Mesenchymal stem cell (in vitro differentiated cells and primary cell): ENCODE measurements around the gene KCND3. TPM values are rescaled to one million over a fixed set of nuclear protein-coding genes. Genes with fewer than 3 reads are reported as not detected.

Source experiments
- DNase-seq: peaks from one replicate; pipeline ENCODE4 v3.0.0-alpha.2; 2013
- H2AFZ ChIP-seq: one replicate; pipeline ENCODE4 v1.6.1; 2013; ENCODE audit warnings: low read depth, mild to moderate bottlenecking, control low read depth, inconsistent platforms, low read length, moderate library complexity
- H2AK5ac ChIP-seq: 2 replicates; pipeline ENCODE4 v1.6.1; 2013; ENCODE audit warnings: low read length, moderate library complexity, mild to moderate bottlenecking, inconsistent platforms; ENCODE audit not compliant: severe bottlenecking
- H2BK120ac ChIP-seq: one replicate; pipeline ENCODE4 v1.6.1; 2013; ENCODE audit warnings: low read depth, mild to moderate bottlenecking, inconsistent platforms, low read length, moderate library complexity
- H2BK12ac ChIP-seq, 2 experiments: one replicate each; pipeline ENCODE4 v1.6.1; 2013; ENCODE audit warnings: inconsistent platforms in 2 of 2, low read length in 2 of 2, mild to moderate bottlenecking in 2 of 2, moderate library complexity in 2 of 2, control low read depth in 1 of 2
- H2BK15ac ChIP-seq: one replicate; pipeline ENCODE4 v1.6.1; 2013; ENCODE audit warnings: mild to moderate bottlenecking, low read depth, inconsistent platforms; ENCODE audit not compliant: poor library complexity, severe bottlenecking
- H2BK5ac ChIP-seq: 2 replicates; pipeline ENCODE4 v1.6.1; 2013; ENCODE audit warnings: low read depth, mild to moderate bottlenecking, low read length, control low read depth, inconsistent platforms; ENCODE audit not compliant: poor library complexity, severe bottlenecking
- H3K14ac ChIP-seq, 2 experiments: one replicate each; pipeline ENCODE4 v1.6.1; 2013; ENCODE audit warnings: inconsistent platforms in 2 of 2, low read length in 2 of 2, control low read depth in 1 of 2, mild to moderate bottlenecking in 1 of 2, moderate library complexity in 1 of 2
- H3K18ac ChIP-seq, 2 experiments: one replicate each; pipeline ENCODE4 v1.6.1; 2013; ENCODE audit warnings: inconsistent platforms in 2 of 2, low read length in 2 of 2, control low read depth in 1 of 2, low read depth in 1 of 2, mild to moderate bottlenecking in 1 of 2
- H3K23ac ChIP-seq, 2 experiments: one replicate each; pipeline ENCODE4 v1.6.1; 2013; ENCODE audit warnings: inconsistent platforms in 2 of 2, low read length in 2 of 2, mild to moderate bottlenecking in 2 of 2, moderate library complexity in 2 of 2, control low read depth in 1 of 2
- H3K27ac ChIP-seq: 2 replicates; pipeline ENCODE4 v1.5.1; 2013; ENCODE audit warnings: mild to moderate bottlenecking, moderate library complexity, low read length, control low read depth, inconsistent platforms; ENCODE audit not compliant: poor library complexity, severe bottlenecking
- H3K27me3 ChIP-seq, 2 experiments: 2 replicates each; pipeline versions ENCODE4 v1.6.1 to v1.7.0; 2013; ENCODE audit warnings: low read length in 2 of 2, mild to moderate bottlenecking in 2 of 2, moderate library complexity in 2 of 2, control low read depth in 1 of 2, inconsistent platforms in 1 of 2; ENCODE audit not compliant: control insufficient read depth in 1 of 2, insufficient read depth in 1 of 2
- H3K36me3 ChIP-seq, 2 experiments: 2 replicates each; pipeline versions ENCODE4 v1.6.1 to v1.7.0; 2013; ENCODE audit warnings: low read length in 2 of 2, control low read depth in 1 of 2, inconsistent platforms in 1 of 2, low read depth in 1 of 2, mild to moderate bottlenecking in 1 of 2; ENCODE audit not compliant: insufficient read depth in 2 of 2, control insufficient read depth in 1 of 2
- H3K4ac ChIP-seq, 2 experiments: one replicate each; pipeline ENCODE4 v1.6.1; 2013; ENCODE audit warnings: inconsistent platforms in 2 of 2, low read length in 2 of 2, mild to moderate bottlenecking in 2 of 2, moderate library complexity in 2 of 2, control low read depth in 1 of 2, low read depth in 1 of 2
- H3K4me1 ChIP-seq: 2 replicates; pipeline ENCODE4 v1.6.1; 2013; ENCODE audit warnings: low read depth, low read length, control low read depth; ENCODE audit not compliant: control insufficient read depth, insufficient read depth
- H3K4me2 ChIP-seq: 2 replicates; pipeline ENCODE4 v1.6.1; 2013; ENCODE audit warnings: low read length, mild to moderate bottlenecking, inconsistent platforms; ENCODE audit not compliant: poor library complexity, severe bottlenecking
- H3K4me3 ChIP-seq, 2 experiments: 2 replicates each; pipeline versions ENCODE4 v1.5.1 to v1.7.0; 2013; ENCODE audit warnings: low read length in 2 of 2, mild to moderate bottlenecking in 2 of 2, control low read depth in 1 of 2, low read depth in 1 of 2; ENCODE audit not compliant: insufficient read depth in 1 of 2
- H3K79me1 ChIP-seq: replicated peaks from 2 replicates; pipeline ENCODE4 v1.6.1; 2013; ENCODE audit warnings: mild to moderate bottlenecking, control low read depth, low read length, inconsistent platforms; ENCODE audit not compliant: poor library complexity, severe bottlenecking
- H3K9ac ChIP-seq: 2 replicates; pipeline ENCODE4 v1.7.0; 2013; ENCODE audit warnings: mild to moderate bottlenecking, low read length, moderate library complexity
- H3K9me3 ChIP-seq: 2 replicates; pipeline ENCODE4 v1.7.0; 2013; ENCODE audit warnings: mild to moderate bottlenecking, low read length; ENCODE audit not compliant: control insufficient read depth
- H4K8ac ChIP-seq: one replicate; pipeline ENCODE4 v1.6.1; 2013; ENCODE audit warnings: inconsistent platforms, mild to moderate bottlenecking, low read length, moderate library complexity
- H4K91ac ChIP-seq: one replicate; pipeline ENCODE4 v1.6.1; 2013; ENCODE audit warnings: mild to moderate bottlenecking, low read length, inconsistent platforms
- WGBS: methylation state at CpG from one replicate; pipeline ENCODE4 v1.1.7; 2013; ENCODE audit warnings: mixed read lengths; 5-methylcytosine and 5-hydroxymethylcytosine counted together
- polyA plus RNA-seq, 2 experiments: library from polyadenylated mRNA; stranded (reverse); fragments of 200-250 nt; gene quantifications; one replicate each; pipeline ENCODE4 v1.2.3, GENCODE V29; 2013

The KCND3 gene
- polyA plus RNA-seq (2013, experiment 1 of 2) = 0.18 TPM
- polyA plus RNA-seq (2013, experiment 2 of 2) = 0.21 TPM

- H4K91ac ChIP-seq = no peak within 1 kb of the TSS
Observed at GRCh38 chr1:111989531-111990025, at the start of gene KCND3. KCND3 (minus strand) TSS chr1:111989668.

DNA sequence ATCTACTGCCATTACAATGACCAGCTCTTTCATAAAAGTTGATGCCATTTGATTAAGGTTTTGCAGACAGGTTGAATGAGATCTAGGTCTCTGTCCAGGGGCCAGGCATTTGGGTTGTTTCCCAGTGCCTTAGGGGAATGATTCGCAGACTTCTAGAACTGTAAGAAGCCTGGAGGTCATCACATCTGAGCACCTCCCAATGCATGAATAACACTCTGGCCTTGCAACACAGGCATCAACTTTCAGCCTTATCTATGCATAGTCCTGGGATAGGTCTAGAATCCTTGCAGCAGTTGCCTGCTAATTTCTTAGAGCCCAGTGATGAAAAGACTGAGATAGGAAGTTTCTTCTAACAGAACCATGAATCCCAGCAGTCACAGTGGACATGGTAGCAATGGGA lies 44.8 kb upstream of the KCND3 start:
- Histone ChIP-seq H2BK120ac (no peak overlapping the region), H3K27ac (no peak overlapping the region)
- WGBS = 91% methylated on average over 1 of the region's 1 CpG

More at GRCh38 chr1:111989531-111990025, at the start of gene KCND3:
- no peak within 1 kb of the TSS for H2BK5ac ChIP-seq
- no peak within 1 kb of the TSS for H3K9ac ChIP-seq
- no peaks in the 10 kb centered on the region for H3K36me3 ChIP-seq
- H3K27me3 ChIP-seq = peaks cover 75 to 81% of the 10 kb centered on the region in 2 experiments
- no peak within 1 kb of the TSS for H2AK5ac ChIP-seq
- peak within 1 kb of the TSS in 1 of 2 experiments; percentile 56 for H3K14ac ChIP-seq
- peak within 1 kb of the TSS; percentile 44 for H2AFZ ChIP-seq
- H3K23ac ChIP-seq = peak within 1 kb of the TSS in 1 of 2 experiments; percentile 70
- WGBS = 0% methylated on average over 17 of the region's 83 CpGs
- peak within 1 kb of the TSS; percentile 95 for H3K4me2 ChIP-seq
- no peak within 1 kb of the TSS for H3K27ac ChIP-seq
- H4K8ac ChIP-seq = no peak within 1 kb of the TSS
- H3K18ac ChIP-seq = peak within 1 kb of the TSS in 1 of 2 experiments; percentile 22
- peaks cover 22% of the 10 kb centered on the region for H3K4me1 ChIP-seq
- no peak within 1 kb of the TSS for H3K4ac ChIP-seq
- H2BK12ac ChIP-seq = peak within 1 kb of the TSS in 1 of 2 experiments; percentile 49
- DNase-seq = peak; percentile 11
- no peaks in the 10 kb centered on the region for H3K79me1 ChIP-seq
- no peak within 1 kb of the TSS for H2BK120ac ChIP-seq
- H2BK15ac ChIP-seq = no peak within 1 kb of the TSS
- peak within 1 kb of the TSS; percentile 46 to 70 for H3K4me3 ChIP-seq
- no peaks in the 10 kb centered on the region for H3K9me3 ChIP-seq

DNA sequence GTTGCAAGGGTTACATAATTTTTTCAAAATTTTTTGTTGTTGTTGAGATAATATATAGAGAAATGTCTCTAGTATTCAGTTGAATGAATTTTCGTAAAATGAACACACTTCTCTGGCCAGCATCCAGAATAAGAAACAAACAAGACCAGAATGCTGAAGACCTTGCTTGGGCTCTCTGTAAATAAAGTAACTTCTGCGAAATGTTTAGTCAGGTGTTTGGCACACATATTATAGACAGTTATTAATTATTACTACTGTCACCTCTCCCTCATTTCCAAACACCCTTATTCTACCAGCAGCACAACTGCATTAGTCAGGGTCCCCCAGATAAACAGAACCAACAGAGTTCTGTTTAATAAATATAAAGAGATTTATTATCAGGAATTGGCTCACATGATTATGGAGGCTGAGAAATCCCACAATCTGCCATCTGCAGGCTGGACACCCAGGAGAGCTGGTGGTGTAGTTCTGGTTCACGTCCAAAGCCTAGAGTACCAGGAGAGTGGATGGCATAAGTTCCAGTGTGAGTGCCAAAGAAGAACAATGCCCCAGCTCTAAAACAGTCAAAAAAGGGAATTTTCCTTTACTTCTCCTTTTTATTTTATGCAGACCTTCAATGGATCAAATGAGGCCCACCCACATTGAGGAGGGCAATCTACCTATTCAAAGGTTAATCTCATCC lies 44.1 kb upstream of the KCND3 start:
- Histone ChIP-seq H2BK12ac (no peak overlapping the region), H2AFZ (no peak overlapping the region), H3K4me3 (no peak overlapping the region), H4K8ac (no peak overlapping the region), H2BK120ac (no peak overlapping the region), H4K91ac (no peak overlapping the region), H3K4me1 (no peaks in the 10 kb centered on the region), H2BK15ac (no peak overlapping the region), H3K14ac (no peak overlapping the region), H3K9ac (no peak overlapping the region), H3K4me2 (no peak overlapping the region), H2BK5ac (no peak overlapping the region), H2AK5ac (no peak overlapping the region), H3K27ac (no peak overlapping the region), H3K18ac (no peak overlapping the region), H3K9me3 (no peaks in the 10 kb centered on the region), H3K36me3 (no peaks in the 10 kb centered on the region), H3K4ac (no peak overlapping the region), H3K23ac (no peak overlapping the region), H3K27me3 (peaks cover 0 to 61% of the 10 kb centered on the region in 2 experiments), H3K79me1 (no peaks in the 10 kb centered on the region)
- DNase-seq = no peak
- 90% methylated on average over 1 of the region's 3 CpGs for WGBS

More for the DNA sequence above, 44.8 kb upstream of the KCND3 start:
- no peaks in the 10 kb centered on the region for H3K9me3 ChIP-seq
- H2AK5ac ChIP-seq = no peak overlapping the region
- no peak overlapping the region for H3K4ac ChIP-seq
- no peak overlapping the region for H4K8ac ChIP-seq
- H3K36me3 ChIP-seq = no peaks in the 10 kb centered on the region
- no peaks in the 10 kb centered on the region for H3K4me1 ChIP-seq
- H3K23ac ChIP-seq = no peak overlapping the region
- H3K18ac ChIP-seq = no peak overlapping the region
- H3K14ac ChIP-seq = no peak overlapping the region
- no peak overlapping the region for H3K9ac ChIP-seq
- H3K79me1 ChIP-seq = no peaks in the 10 kb centered on the region
- H2BK12ac ChIP-seq = no peak overlapping the region
- peaks cover 0 to 57% of the 10 kb centered on the region in 2 experiments for H3K27me3 ChIP-seq
- H4K91ac ChIP-seq = no peak overlapping the region
- H2BK15ac ChIP-seq = no peak overlapping the region
- DNase-seq = no peak
- no peak overlapping the region for H3K4me3 ChIP-seq
- H2AFZ ChIP-seq = no peak overlapping the region
- no peak overlapping the region for H3K4me2 ChIP-seq
- H2BK5ac ChIP-seq = no peak overlapping the region

DNA sequence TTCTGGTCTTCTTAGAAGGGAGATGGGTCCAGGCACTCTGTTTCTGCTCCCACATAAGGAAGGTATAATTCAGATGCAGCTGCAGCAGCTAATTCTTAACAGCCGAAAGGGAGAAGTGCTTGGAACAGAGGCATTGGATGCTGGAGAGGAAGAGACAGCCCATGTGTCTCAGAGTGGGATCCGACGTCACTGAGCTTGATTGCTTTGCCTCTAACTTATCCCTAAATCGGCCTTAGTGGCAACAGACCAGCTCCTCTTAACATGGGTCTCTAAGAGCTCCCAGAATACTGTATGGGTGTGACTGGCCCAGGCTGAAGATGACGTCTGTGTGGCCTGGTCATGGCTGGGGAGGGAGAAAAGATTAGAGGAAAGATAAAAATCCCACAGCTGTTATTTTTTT lies 40.7 kb upstream of the KCND3 start:
- Histone ChIP-seq H3K4ac (no peak overlapping the region), H4K91ac (no peak overlapping the region), H3K36me3 (no peaks in the 10 kb centered on the region), H2BK15ac (no peak overlapping the region), H2BK12ac (no peak overlapping the region), H2BK5ac (no peak overlapping the region), H3K14ac (no peak overlapping the region), H3K9ac (no peak overlapping the region), H3K18ac (no peak overlapping the region), H2AFZ (no peak overlapping the region), H3K27me3 (peaks cover 0 to 66% of the 10 kb centered on the region in 2 experiments), H3K23ac (no peak overlapping the region), H3K79me1 (no peaks in the 10 kb centered on the region), H4K8ac (no peak overlapping the region), H3K4me1 (no peaks in the 10 kb centered on the region), H2AK5ac (no peak overlapping the region), H3K4me2 (no peak overlapping the region), H2BK120ac (no peak overlapping the region), H3K9me3 (no peaks in the 10 kb centered on the region), H3K27ac (no peak overlapping the region), H3K4me3 (no peak overlapping the region)
- 84% methylated on average over 4 of the region's 5 CpGs for WGBS
- no peak for DNase-seq
